AG04449 (cell line): ENCODE data around the gene POTEI.
"Not testable (repeated sequence)": the region's sequence is repeated elsewhere in the genome, so short reads cannot be mapped to it uniquely, and the experiment has no call there.

ENCODE experiments used
- CTCF ChIA-PET: fragments of 350-600 bp; formaldehyde crosslinking; extraction: SDS; loops from one replicate; lab custom pipeline; 2021; ENCODE audit warnings: antibody characterized with exemption; lab: Yijun Ruan, JAX
- POLR2A ChIA-PET: fragments of 400-600, 350-600 bp; formaldehyde crosslinking; extraction: SDS; loops from one replicate; lab custom pipeline; 2020; ENCODE audit warnings: antibody characterized with exemption, inconsistent platforms; lab: Yijun Ruan, JAX
- DNase-seq: peaks from one replicate; pipeline ENCODE4 v3.0.0-alpha.2; 2010; ENCODE audit warnings: low read depth, low spot score
- H3K4me3 ChIP-seq: 2 replicates; pipeline ENCODE4 v1.5.1; 2011; ENCODE audit warnings: low read depth, mild to moderate bottlenecking, control low read depth, low read length
- CTCF ChIP-seq: IDR thresholded peaks from one replicate; pipeline ENCODE4 v1.5.1; 2011; ENCODE audit warnings: mild to moderate bottlenecking, moderate library complexity, low read length, control low read depth, inconsistent platforms; ENCODE audit not compliant: insufficient read depth; ENCODE audit errors: missing control alignments

The POTEI gene

GRCh38 chr2:130427631-130428030 lies 81.5 kb downstream of the POTEI start:
- peak; percentile 12 for TF ChIP-seq CTCF
- CTCF ChIA-PET, H3K4me3 ChIP-seq, DNase-seq, POLR2A ChIA-PET: not testable (repeated sequence)

- CTCF ChIA-PET, H3K4me3 ChIP-seq, DNase-seq, POLR2A ChIA-PET: not testable (repeated sequence)
These were observed 90.3 kb downstream of the POTEI start for GRCh38 chr2:130418845-130419244.

- DNase-seq, POLR2A ChIA-PET, CTCF ChIA-PET, H3K4me3 ChIP-seq: not testable (repeated sequence)
These were observed 92.4 kb downstream of the POTEI start for GRCh38 chr2:130416693-130417092.
